ENCODE measurements around the gene LMCD1.

LMCD1 gene

GRCh38 chr3:8470801-8471200 is 30.8 kb upstream of the LMCD1 start:
- H3K4me3 ChIP-seq (ENCODE audit: control insufficient read depth, low read depth, low read length), result no peak overlapping the region
- TF ChIP-seq CTCF (conservative IDR thresholded peaks at IDR 0.05; ENCODE audit: control insufficient read depth, insufficient read depth, low read depth, low read length), result no peak
- no peak for DNase-seq (ENCODE audit: low read depth)

- DNase-seq (ENCODE audit: low read depth), result no peak
- no peak for TF ChIP-seq CTCF (conservative IDR thresholded peaks at IDR 0.05; ENCODE audit: control insufficient read depth, insufficient read depth, low read depth, low read length)
- no peak overlapping the region for H3K4me3 ChIP-seq (ENCODE audit: control insufficient read depth, low read depth, low read length)
Observed at GRCh38 chr3:8472549-8472948, 29.1 kb upstream of the LMCD1 start.

GRCh38 chr3:8473029-8473428 is 28.6 kb upstream of the LMCD1 start:
- H3K4me3 ChIP-seq (ENCODE audit: control insufficient read depth, low read depth, low read length), result no peak overlapping the region
- DNase-seq (ENCODE audit: low read depth), result no peak
- TF ChIP-seq CTCF (conservative IDR thresholded peaks at IDR 0.05; ENCODE audit: control insufficient read depth, insufficient read depth, low read depth, low read length), result no peak

- DNase-seq (ENCODE audit: low read depth), result no peak
- TF ChIP-seq CTCF (conservative IDR thresholded peaks at IDR 0.05; ENCODE audit: control insufficient read depth, insufficient read depth, low read depth, low read length), result no peak
- no peak overlapping the region for H3K4me3 ChIP-seq (ENCODE audit: control insufficient read depth, low read depth, low read length)
Observed at GRCh38 chr3:8473990-8474389, 27.6 kb upstream of the LMCD1 start.

- H3K4me3 ChIP-seq (ENCODE audit: control insufficient read depth, low read depth, low read length), result no peak overlapping the region
- no peak for TF ChIP-seq CTCF (conservative IDR thresholded peaks at IDR 0.05; ENCODE audit: control insufficient read depth, insufficient read depth, low read depth, low read length)
- no peak for DNase-seq (ENCODE audit: low read depth)
Observed at GRCh38 chr3:8474991-8475390, 26.6 kb upstream of the LMCD1 start.

GRCh38 chr3:8480699-8481098 is 20.9 kb upstream of the LMCD1 start:
- TF ChIP-seq CTCF (conservative IDR thresholded peaks at IDR 0.05; ENCODE audit: control insufficient read depth, insufficient read depth, low read depth, low read length), result no peak
- no peak for DNase-seq (ENCODE audit: low read depth)
- no peak overlapping the region for H3K4me3 ChIP-seq (ENCODE audit: control insufficient read depth, low read depth, low read length)

- H3K4me3 ChIP-seq (ENCODE audit: control insufficient read depth, low read depth, low read length), result no peak overlapping the region
- DNase-seq (ENCODE audit: low read depth), result peak; percentile 32
- peak; percentile 14 for TF ChIP-seq CTCF (conservative IDR thresholded peaks at IDR 0.05; ENCODE audit: control insufficient read depth, insufficient read depth, low read depth, low read length)
Observed at GRCh38 chr3:8481380-8481779, 20.2 kb upstream of the LMCD1 start.
